Right lobe of liver (tissue), 4 donors: ENCODE measurements around the gene POU2F3.

Source experiments
- CTCF ChIP-seq, 4 donors: fragments of 200-600 bp in 3 of 4; fragments of 450-650 bp in 1 of 4; IDR thresholded peaks; one replicate each; pipeline versions ENCODE4 v1.5.1 to v1.8.0; 2016 to 2022; ENCODE audit warnings: antibody characterized with exemption in 4 of 4, mild to moderate bottlenecking in 2 of 4
- POLR2A ChIP-seq: fragments of 450-650 bp; IDR thresholded peaks from one replicate; pipeline ENCODE4 v1.6.1; 2017; ENCODE audit warnings: antibody characterized with exemption, mild to moderate bottlenecking
- donor health status: DM: no; HTN: no; CAD: no.
- donor health status: DM: no; HTN: no; CAD: no.
- donor health status: DM: no; HTN: yes; CAD: no.

GRCh38 chr11:120219938-120220746 is 19.8 kb upstream of the POU2F3 start:
- TF ChIP-seq CTCF (IDR thresholded peaks at IDR 0.05): no peak
- no peak for TF ChIP-seq POLR2A
